Mononuclear cell (primary cell): ENCODE measurements around the gene LIMK2. TPM values are rescaled to one million over a fixed set of nuclear protein-coding genes. Genes with fewer than 3 reads are reported as not detected.
A peak's percentile ranks its signal among the peaks of the same experiment; 100 is the strongest.
"Not testable (repeated sequence)": the region's sequence is repeated elsewhere in the genome, so short reads cannot be mapped to it uniquely, and the experiment has no call there.

ENCODE experiments used
- H3K27me3 ChIP-seq: 2 replicates; pipeline ENCODE4 v1.6.0; 2011; ENCODE audit warnings: low read length, control low read depth; ENCODE audit not compliant: insufficient read depth
- H3K4me1 ChIP-seq: 2 replicates; pipeline ENCODE4 v1.5.1; 2011; ENCODE audit warnings: mild to moderate bottlenecking, low read length, control low read depth; ENCODE audit not compliant: insufficient read depth
- H3K4me3 ChIP-seq: 2 replicates; pipeline ENCODE4 v1.5.1; 2011; ENCODE audit warnings: mild to moderate bottlenecking, low read length, moderate library complexity
- H3K9me3 ChIP-seq: 2 replicates; pipeline ENCODE4 v1.5.1; 2011; ENCODE audit warnings: low read depth, mild to moderate bottlenecking, control low read depth, low read length
- total RNA-seq: library from RNA; depleted of rRNA; stranded (reverse); fragments of >200 nt; gene quantifications from one replicate; pipeline ENCODE4 v1.2.3, GENCODE V29; 2012

The LIMK2 gene
- total RNA-seq, 1 donor, result 19.7 TPM

- H3K4me3 ChIP-seq, H3K27me3 ChIP-seq, H3K4me1 ChIP-seq, H3K9me3 ChIP-seq: not testable (repeated sequence)
Observed at GRCh38 chr22:31204352-31204984, 7.6 kb upstream of the LIMK2 start.

- not testable (repeated sequence) for H3K9me3 ChIP-seq, H3K4me3 ChIP-seq, H3K27me3 ChIP-seq, H3K4me1 ChIP-seq
Observed at GRCh38 chr22:31205059-31205458, 7.0 kb upstream of the LIMK2 start.

- not testable (repeated sequence) for H3K27me3 ChIP-seq, H3K4me3 ChIP-seq, H3K9me3 ChIP-seq
Observed at GRCh38 chr22:31206460-31206859, 5.6 kb upstream of the LIMK2 start.

GRCh38 chr22:31206896-31207687 is 5.0 kb upstream of the LIMK2 start:
- Histone ChIP-seq H3K4me3 (no peak overlapping the region), H3K27me3 (no peaks in the 10 kb centered on the region), H3K9me3 (no peaks in the 10 kb centered on the region), H3K4me1 (peaks cover 24% of the 10 kb centered on the region)

More at GRCh38 chr22:31206460-31206859, 5.6 kb upstream of the LIMK2 start:
- peaks cover 18% of the 10 kb centered on the region for H3K4me1 ChIP-seq

GRCh38 chr22:31210556-31211421 is 1.3 kb upstream of the LIMK2 start:
- no peaks in the 10 kb centered on the region for H3K27me3 ChIP-seq
- H3K4me3 ChIP-seq, result no peak overlapping the region
- peaks cover 50% of the 10 kb centered on the region for H3K4me1 ChIP-seq
- H3K9me3 ChIP-seq, result no peaks in the 10 kb centered on the region

GRCh38 chr22:31211482-31211861 is 626 bp upstream of the LIMK2 start:
- Histone ChIP-seq H3K4me1 (peaks cover 54% of the 10 kb centered on the region), H3K9me3 (no peaks in the 10 kb centered on the region), H3K27me3 (no peaks in the 10 kb centered on the region), H3K4me3 (peak overlapping the region; percentile 92)

GRCh38 chr22:31212783-31213629 is 908 bp downstream of the LIMK2 start:
- H3K4me3 ChIP-seq, result peak overlapping the region; percentile 92

GRCh38 chr22:31215018-31215535 is 3.0 kb downstream of the LIMK2 start:
- no peaks in the 10 kb centered on the region for H3K9me3 ChIP-seq
- peaks cover 82% of the 10 kb centered on the region for H3K4me1 ChIP-seq
- no peaks in the 10 kb centered on the region for H3K27me3 ChIP-seq
- H3K4me3 ChIP-seq, result no peak overlapping the region

More at GRCh38 chr22:31212783-31213629, 908 bp downstream of the LIMK2 start:
- Histone ChIP-seq H3K27me3 (no peaks in the 10 kb centered on the region), H3K9me3 (no peaks in the 10 kb centered on the region), H3K4me1 (peaks cover 69% of the 10 kb centered on the region)

- Histone ChIP-seq H3K4me3 (no peak overlapping the region), H3K27me3 (no peaks in the 10 kb centered on the region), H3K9me3 (no peaks in the 10 kb centered on the region), H3K4me1 (peaks cover 86% of the 10 kb centered on the region)
Observed at GRCh38 chr22:31218565-31219262, 6.6 kb downstream of the LIMK2 start.

- no peaks in the 10 kb centered on the region for H3K9me3 ChIP-seq
- peaks cover 77% of the 10 kb centered on the region for H3K4me1 ChIP-seq
- no peak overlapping the region for H3K4me3 ChIP-seq
- H3K27me3 ChIP-seq, result no peaks in the 10 kb centered on the region
Observed at GRCh38 chr22:31221084-31221483, 9.0 kb downstream of the LIMK2 start.

- H3K27me3 ChIP-seq, result no peaks in the 10 kb centered on the region
- peaks cover 63% of the 10 kb centered on the region for H3K4me1 ChIP-seq
Observed at GRCh38 chr22:31222736-31223135, 10.6 kb downstream of the LIMK2 start.

GRCh38 chr22:31223786-31224191 is 11.7 kb downstream of the LIMK2 start:
- Histone ChIP-seq H3K4me1 (peaks cover 63% of the 10 kb centered on the region), H3K4me3 (no peak overlapping the region), H3K9me3 (no peaks in the 10 kb centered on the region), H3K27me3 (no peaks in the 10 kb centered on the region)

More at GRCh38 chr22:31222736-31223135, 10.6 kb downstream of the LIMK2 start:
- Histone ChIP-seq H3K9me3 (no peaks in the 10 kb centered on the region), H3K4me3 (no peak overlapping the region)

- H3K4me3 ChIP-seq, H3K9me3 ChIP-seq, H3K27me3 ChIP-seq: not testable (repeated sequence)
- peaks cover 67% of the 10 kb centered on the region for H3K4me1 ChIP-seq
Observed at GRCh38 chr22:31224691-31225090, 12.6 kb downstream of the LIMK2 start.

- Histone ChIP-seq H3K9me3 (no peaks in the 10 kb centered on the region), H3K4me1 (peaks cover 70% of the 10 kb centered on the region), H3K27me3 (no peaks in the 10 kb centered on the region), H3K4me3 (no peak overlapping the region)
Observed at GRCh38 chr22:31227186-31227585, 15.1 kb downstream of the LIMK2 start.
